ENCODE results near the gene COLEC11.

COLEC11 gene

GRCh38 chr2:3601561-3602271 lies 6.8 kb downstream of the COLEC11 start:
- H3K4me1 ChIP-seq (ENCODE audit: control insufficient read depth in 1 of 2, insufficient read depth in 1 of 2, low read depth in 1 of 2, low read length in 1 of 2): no peaks in the 10 kb centered on the region
- H3K27ac ChIP-seq: no peak overlapping the region
- no peaks in the 10 kb centered on the region for H3K36me3 ChIP-seq
- TF ChIP-seq CTCF (IDR thresholded peaks at IDR 0.05): no peak
- no peaks in the 10 kb centered on the region for H3K9me3 ChIP-seq
- H3K27me3 ChIP-seq: no peaks in the 10 kb centered on the region
- H3K4me3 ChIP-seq (ENCODE audit: low read depth in 1 of 2, low read length in 1 of 2): no peak overlapping the region

GRCh38 chr2:3602553-3603339 lies 7.8 kb downstream of the COLEC11 start:
- Histone ChIP-seq H3K27me3 (no peaks in the 10 kb centered on the region), H3K4me3 (ENCODE audit: low read depth in 1 of 2, low read length in 1 of 2) (no peak overlapping the region), H3K9me3 (no peaks in the 10 kb centered on the region), H3K27ac (no peak overlapping the region), H3K4me1 (ENCODE audit: control insufficient read depth in 1 of 2, insufficient read depth in 1 of 2, low read depth in 1 of 2, low read length in 1 of 2) (no peaks in the 10 kb centered on the region), H3K36me3 (no peaks in the 10 kb centered on the region)
- TF ChIP-seq CTCF (IDR thresholded peaks at IDR 0.05): no peak

GRCh38 chr2:3603536-3604206 lies 8.8 kb downstream of the COLEC11 start:
- TF ChIP-seq CTCF (IDR thresholded peaks at IDR 0.05): no peak
- Histone ChIP-seq H3K4me3 (ENCODE audit: low read depth in 1 of 2, low read length in 1 of 2) (no peak overlapping the region), H3K27me3 (no peaks in the 10 kb centered on the region), H3K9me3 (no peaks in the 10 kb centered on the region), H3K27ac (no peak overlapping the region), H3K36me3 (no peaks in the 10 kb centered on the region), H3K4me1 (ENCODE audit: control insufficient read depth in 1 of 2, insufficient read depth in 1 of 2, low read depth in 1 of 2, low read length in 1 of 2) (no peaks in the 10 kb centered on the region)

GRCh38 chr2:3604207-3604877 lies 9.4 kb downstream of the COLEC11 start:
- Histone ChIP-seq H3K9me3 (no peaks in the 10 kb centered on the region), H3K27ac (no peak overlapping the region), H3K27me3 (no peaks in the 10 kb centered on the region), H3K4me3 (ENCODE audit: low read depth in 1 of 2, low read length in 1 of 2) (no peak overlapping the region), H3K4me1 (ENCODE audit: control insufficient read depth in 1 of 2, insufficient read depth in 1 of 2, low read depth in 1 of 2, low read length in 1 of 2) (no peaks in the 10 kb centered on the region), H3K36me3 (no peaks in the 10 kb centered on the region)
- TF ChIP-seq CTCF (IDR thresholded peaks at IDR 0.05): no peak
